GM19468 (cell line): ENCODE measurements around the gene CDK5RAP1.

Experiments
- ATAC-seq: cut with Tn5 transposase; IDR thresholded peaks from one replicate; pipeline ENCODE4 v1.9.1; 2021; ENCODE audit warnings: mild to moderate bottlenecking, moderate library complexity, moderate number of reproducible peaks; ENCODE audit not compliant: unreplicated experiment; ENCODE audit errors: extremely low read depth

Gene CDK5RAP1

DNA sequence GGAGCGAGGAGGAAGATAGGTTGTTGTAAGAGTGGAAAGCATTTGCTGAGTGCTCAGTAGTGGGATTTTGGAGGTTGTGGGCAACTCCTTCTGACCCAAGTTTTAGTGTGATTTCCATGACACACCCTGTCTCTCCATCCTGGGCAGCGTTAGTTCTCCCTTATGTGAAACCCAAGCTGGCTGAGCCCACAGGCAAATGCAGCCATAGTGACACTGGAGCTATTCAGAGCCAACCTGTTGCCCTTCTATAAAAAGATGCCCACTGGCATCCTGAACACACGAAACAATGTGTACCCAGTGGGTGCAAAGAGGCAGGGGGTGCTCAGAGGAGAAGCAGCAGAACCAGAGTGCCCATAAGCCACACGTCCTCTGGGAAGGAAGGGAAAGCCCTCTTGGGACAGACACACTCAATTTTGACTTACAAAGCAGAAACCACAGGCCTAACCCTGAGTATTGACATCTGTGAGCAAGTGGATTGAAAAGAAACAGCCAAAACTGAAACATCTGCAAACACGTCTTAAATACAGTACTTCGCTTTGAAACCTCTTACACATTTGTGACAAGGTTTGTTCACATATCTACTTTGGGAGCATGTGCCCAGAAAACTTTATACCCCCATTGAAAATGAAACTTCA lies 63.7 kb downstream of the CDK5RAP1 start:
- no peak for ATAC-seq

GRCh38 chr20:33337119-33337518 lies 64.2 kb downstream of the CDK5RAP1 start:
- ATAC-seq = no peak

- no peak for ATAC-seq
These were observed 64.9 kb downstream of the CDK5RAP1 start for GRCh38 chr20:33336375-33336774.

GRCh38 chr20:33334111-33334510 lies 67.2 kb downstream of the CDK5RAP1 start:
- ATAC-seq = no peak

DNA sequence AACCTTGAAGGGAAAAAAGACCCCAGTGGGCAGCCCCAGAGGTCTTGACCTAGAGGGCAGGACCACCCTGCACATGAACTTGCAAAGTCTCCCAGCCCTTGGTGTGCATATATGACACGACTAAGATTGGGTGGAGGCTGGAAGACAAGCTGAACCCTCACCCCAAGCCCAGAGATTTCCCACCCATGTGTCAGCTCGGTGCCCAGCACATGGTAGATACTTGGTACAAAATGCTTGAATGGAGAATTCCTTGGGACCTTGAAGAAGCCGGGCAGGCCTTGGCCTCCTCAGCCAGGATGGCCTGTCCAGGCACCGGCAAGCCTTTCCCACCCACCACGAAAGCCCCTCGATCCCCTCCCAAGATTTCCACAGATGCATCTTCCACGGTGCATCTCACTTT lies 67.7 kb downstream of the CDK5RAP1 start:
- ATAC-seq = no peak

- ATAC-seq = no peak
These were observed 68.3 kb downstream of the CDK5RAP1 start for GRCh38 chr20:33332905-33333456.

- ATAC-seq = no peak
These were observed 72.9 kb downstream of the CDK5RAP1 start for GRCh38 chr20:33328157-33329137.

DNA sequence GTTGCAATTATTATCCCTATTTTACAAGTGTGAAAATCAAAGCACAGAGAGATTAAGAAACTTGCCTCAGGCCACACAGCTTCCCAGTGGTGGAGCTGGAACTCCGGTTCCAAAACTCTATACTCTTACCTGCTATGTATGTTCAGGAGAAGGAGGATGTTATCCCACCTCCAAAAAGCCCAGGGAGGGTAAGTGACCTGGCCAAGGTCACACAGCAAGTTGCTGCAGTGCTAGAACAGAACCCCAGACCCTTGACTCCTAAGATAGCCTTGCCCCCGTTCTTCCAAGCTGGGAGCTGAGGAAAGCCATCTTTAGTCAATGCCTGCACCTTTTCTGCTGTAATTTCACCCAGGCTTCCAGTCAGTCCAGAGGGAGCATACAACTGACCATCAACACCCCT lies 76.0 kb downstream of the CDK5RAP1 start:
- ATAC-seq = no peak

- no peak for ATAC-seq
These were observed 78.1 kb downstream of the CDK5RAP1 start for GRCh38 chr20:33323236-33323635.

- ATAC-seq = no peak
These were observed 78.9 kb downstream of the CDK5RAP1 start for GRCh38 chr20:33322456-33322855.

DNA sequence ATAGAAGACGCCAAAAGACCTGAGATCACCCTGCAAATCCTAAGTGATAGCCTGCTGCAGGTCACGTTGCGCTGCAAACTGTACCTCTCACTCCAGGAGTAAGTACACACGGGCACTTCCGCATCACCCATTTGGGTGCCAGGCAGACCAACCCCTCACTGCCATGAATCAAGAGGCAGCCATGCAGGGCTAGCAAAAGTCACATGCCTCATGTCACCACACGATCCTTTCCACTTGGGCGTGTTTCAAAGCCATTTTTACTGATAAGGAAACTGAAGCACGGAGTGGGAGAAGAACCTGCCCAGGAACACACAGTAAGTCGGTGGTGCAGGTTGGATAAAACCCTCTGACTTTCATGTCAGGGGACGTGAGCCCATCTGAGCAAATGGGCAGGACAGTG lies 81.3 kb downstream of the CDK5RAP1 start:
- ATAC-seq = no peak

DNA sequence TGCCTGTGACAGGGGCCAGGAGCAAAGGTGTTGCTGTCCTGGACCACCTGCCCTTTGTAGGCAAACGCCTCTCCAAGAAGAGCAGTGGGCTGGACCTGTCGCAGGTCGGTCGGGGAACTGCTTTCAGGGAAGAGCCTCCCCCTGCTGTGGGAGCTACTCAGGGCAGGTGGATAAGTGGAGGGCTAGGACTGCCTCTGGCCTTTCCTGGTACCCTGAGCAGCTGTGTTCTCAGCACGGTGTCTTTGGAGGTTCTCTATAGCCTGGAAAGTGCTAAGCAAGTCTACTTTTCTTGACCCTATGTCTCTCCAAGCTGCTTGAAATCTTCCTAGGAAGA lies 83.3 kb downstream of the CDK5RAP1 start:
- ATAC-seq = no peak

- ATAC-seq = no peak
These were observed 83.8 kb downstream of the CDK5RAP1 start for GRCh38 chr20:33317424-33318095.

DNA sequence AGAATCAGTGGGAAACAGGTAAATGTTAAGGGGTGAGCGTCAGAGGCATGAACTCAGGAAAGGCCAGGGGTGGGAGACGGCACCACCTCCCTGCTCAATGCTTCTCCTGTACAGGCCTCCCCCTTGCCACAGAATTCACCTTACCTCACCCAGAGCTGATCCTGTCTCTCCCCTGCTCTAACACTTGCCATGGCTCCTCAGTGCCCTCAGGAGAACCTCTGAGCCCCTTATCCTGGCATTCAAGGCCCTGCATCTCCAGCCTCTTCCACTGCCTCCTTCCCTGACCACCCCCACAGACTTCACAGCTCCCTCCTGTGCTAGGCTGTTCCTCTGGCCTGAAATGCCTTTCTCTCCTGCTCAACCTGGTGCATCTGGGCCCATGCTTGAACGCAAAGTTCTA lies 84.4 kb downstream of the CDK5RAP1 start:
- ATAC-seq = no peak

DNA sequence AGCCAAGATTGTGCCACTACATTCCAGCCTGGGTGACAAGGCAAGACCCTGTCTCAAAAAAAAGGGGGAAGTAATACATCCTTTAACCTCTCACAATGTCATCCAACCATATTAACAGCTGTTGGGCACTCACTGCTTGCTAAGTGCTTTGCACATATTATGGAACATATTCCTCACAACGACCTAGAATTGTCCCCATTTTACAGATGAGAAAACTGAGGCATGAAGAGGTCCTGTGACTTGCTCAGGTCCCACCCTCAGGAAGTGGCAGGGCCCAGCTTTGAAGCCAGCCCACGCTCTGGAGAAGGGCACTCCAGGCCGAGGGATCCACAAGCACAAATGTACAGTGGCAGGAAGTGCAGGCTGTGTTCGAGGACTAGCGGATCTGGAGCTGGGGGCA lies 85.0 kb downstream of the CDK5RAP1 start:
- no peak for ATAC-seq

GRCh38 chr20:33313686-33314314 lies 87.5 kb downstream of the CDK5RAP1 start:
- no peak for ATAC-seq

DNA sequence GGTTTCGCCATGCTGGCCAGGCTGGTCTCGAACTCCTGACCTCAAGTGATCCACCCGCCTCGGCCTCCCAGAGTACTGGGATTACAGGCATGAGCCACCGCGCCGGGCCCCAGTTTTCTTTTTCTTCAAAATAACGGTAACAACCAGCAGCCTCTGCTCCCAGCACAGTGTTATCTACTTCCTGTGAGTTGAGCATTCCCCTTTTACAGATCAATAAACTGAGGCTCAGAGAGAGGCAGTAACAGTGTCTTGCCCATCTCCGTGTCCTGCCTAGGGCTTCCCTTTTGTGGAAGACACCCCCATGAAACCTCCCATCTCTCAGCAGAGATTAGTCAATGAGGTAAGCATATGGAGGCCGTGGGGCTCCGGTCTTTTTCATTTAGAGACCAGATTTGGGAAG lies 88.7 kb downstream of the CDK5RAP1 start:
- no peak for ATAC-seq

DNA sequence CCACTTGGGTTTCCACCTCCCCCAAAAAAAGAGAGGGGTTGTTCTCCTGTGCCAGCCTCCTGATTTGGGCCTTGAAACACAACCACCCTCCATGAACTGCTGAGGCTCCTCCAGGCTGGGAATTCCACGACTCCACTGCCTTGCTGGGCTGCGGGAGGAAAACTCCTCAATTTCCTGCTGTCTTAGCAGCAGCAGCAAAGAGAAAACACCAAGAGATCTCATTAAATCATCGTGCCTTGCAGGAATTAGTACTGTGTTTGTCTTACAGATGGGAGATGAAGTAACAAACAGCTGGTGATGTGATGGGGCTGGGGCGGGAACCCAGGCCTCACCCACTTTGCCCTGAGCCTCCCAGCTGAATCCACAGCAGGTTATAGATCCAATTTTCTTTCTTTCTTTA lies 89.3 kb downstream of the CDK5RAP1 start:
- no peak for ATAC-seq

- no peak for ATAC-seq
These were observed 90.3 kb downstream of the CDK5RAP1 start for GRCh38 chr20:33311011-33311410.

- no peak for ATAC-seq
These were observed 90.9 kb downstream of the CDK5RAP1 start for GRCh38 chr20:33310327-33310899.
